HG02973 (cell line): ENCODE results near the gene FUZ.

Experiments
- ATAC-seq: cut with Tn5 transposase; IDR thresholded peaks from one replicate; pipeline ENCODE4 v1.9.1; 2021; ENCODE audit warnings: moderate library complexity; ENCODE audit not compliant: unreplicated experiment

The FUZ gene

DNA sequence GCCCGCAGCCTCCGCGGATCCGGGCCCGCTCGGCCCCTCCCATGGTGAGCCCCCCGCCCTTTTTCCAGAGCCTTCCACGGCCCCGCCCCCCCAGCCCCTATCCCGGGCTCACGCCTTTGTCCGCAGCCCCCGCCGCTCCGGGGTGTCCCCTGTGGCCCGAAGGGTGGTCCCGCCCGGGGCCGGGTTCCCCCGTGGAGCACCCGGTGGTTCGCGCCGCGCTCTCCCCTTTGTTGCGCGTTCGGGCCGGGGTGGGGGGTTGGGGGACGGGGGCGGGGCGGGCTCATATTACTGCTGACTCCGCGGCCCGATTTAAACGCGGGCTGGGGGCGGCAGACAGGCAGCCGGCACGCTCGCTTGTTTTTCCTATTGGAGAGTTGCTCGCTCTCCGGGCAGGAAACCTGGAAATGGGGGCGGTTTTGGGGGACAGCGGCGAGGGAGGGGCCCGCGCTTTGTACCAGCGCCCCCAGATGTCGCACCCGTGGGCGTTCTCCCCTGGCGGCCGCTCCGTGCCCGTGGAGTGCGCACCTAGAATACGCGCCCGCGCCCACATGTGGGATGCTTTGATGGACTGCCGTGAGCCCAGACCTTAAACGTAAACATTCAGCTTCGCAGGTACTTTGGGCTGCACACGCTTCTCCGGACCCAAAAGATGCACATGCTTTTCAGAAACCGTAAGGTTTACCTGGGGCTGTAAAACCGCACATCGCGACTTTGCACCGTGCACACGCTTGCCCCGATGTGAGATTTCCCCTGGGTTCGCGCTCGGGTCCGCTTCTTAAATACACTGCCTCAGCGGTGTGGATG, 38.6 kb upstream of the FUZ start:
- ATAC-seq: peak; percentile 13

DNA sequence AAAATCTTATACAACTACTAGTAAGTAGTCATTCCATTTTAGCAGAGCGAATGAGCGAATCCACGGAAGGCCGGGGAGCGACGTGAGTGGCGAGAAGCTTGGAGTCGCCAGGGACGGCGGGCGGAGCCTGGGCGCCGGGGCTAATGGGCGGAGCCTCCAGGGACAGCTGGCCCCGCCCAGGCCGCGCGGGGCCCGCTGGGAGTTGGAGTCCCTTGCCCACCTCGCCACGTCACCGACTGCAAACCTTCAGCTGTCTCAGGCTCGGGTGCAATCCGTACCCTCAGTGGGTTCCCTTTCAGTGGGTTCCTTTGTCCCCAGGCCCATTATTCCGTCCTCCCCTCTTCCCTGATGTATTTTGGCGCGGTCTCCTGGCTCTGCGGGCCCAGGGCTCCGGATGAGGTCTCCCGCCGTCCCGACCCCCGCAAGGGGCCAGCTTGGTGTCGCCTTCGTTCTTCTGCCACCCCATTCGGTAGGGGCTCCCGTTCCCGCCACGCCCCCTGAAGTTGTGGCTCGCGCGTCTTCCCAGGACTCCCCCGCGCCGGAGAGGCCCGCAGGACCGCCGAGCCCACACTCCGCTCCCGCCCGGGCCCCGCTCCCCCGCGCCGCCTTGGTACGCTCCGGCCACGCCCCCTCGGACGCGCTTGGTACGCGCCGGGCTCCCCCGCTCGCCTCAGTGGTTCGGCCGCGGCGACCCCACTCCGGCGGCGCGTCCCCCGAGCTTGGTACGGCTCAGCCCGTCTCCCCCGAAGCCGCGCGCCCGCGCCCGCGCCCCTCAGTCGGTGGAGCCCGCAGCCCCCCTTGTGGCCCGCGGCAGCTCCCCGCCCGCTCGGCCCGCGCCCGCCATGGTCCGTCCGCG, 37.6 kb upstream of the FUZ start, which contains the start of gene PTOV1:
Gene PTOV1 (plus strand): TSS at position 673 of the 856 bp plus-strand sequence.
- peak; percentile 63 for ATAC-seq

- ATAC-seq: no peak
These were observed 37.1 kb upstream of the FUZ start for GRCh38 chr19:49850221-49850486.

DNA sequence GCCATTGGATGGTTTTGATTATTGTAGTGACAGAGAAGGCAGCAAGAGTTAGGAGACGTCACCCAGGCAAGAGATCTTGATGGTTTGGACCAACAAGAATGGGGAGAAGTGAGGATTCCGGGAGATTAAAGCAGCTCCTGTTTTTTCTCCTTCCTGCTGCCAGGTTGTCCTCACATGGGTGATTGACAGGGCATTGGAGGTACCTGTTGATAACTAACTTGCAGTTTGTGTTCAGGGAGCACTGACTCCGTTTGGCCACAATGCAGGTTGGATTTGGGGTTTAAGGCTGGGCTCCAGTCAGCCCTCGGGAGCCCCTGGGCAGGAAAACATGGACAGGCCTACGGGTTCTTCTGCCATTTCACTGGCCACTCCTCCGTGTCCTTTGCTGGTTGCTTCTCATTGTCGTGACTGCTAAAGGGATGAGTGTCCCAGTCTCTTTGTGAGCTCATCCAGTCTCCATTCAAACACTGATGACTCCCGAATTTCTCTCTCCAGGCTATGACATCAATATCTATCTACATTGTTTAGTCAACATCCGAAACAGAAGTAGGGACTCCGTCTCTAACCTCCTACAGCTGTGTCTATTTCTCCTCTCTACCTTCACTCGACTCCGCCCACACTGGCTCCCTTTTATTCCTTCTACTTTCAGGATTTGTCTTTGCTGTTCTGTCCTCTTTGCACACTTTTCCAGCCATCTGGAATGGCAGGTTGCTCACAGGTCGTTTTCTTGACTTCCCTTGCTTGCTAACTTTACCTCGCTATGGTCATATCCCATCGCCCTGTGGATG, 36.5 kb upstream of the FUZ start:
- ATAC-seq: no peak

- no peak for ATAC-seq
These were observed 35.8 kb upstream of the FUZ start for GRCh38 chr19:49848938-49849337.

GRCh38 chr19:49847731-49848696, 34.9 kb upstream of the FUZ start:
- ATAC-seq: no peak

- no peak for ATAC-seq
These were observed 33.3 kb upstream of the FUZ start for GRCh38 chr19:49846408-49846807.

DNA sequence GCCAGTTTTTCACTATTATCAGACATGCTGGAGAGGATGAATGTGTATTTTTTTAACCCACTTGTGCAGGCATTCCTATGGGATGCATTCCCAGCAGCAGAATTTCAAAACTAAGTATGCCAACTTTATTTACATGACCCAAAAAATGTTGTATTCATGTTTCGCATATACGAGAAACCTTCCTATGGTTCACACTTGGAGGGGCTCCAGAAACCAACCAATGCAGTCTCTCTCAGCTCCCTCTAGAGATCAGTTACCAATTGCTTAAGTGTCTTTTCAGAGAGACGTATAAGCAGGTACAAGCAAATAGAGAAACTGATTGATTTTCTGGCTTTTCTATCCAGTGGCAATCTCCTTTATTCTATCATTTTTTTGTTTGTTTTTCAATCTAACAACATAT, 32.3 kb upstream of the FUZ start:
- no peak for ATAC-seq

DNA sequence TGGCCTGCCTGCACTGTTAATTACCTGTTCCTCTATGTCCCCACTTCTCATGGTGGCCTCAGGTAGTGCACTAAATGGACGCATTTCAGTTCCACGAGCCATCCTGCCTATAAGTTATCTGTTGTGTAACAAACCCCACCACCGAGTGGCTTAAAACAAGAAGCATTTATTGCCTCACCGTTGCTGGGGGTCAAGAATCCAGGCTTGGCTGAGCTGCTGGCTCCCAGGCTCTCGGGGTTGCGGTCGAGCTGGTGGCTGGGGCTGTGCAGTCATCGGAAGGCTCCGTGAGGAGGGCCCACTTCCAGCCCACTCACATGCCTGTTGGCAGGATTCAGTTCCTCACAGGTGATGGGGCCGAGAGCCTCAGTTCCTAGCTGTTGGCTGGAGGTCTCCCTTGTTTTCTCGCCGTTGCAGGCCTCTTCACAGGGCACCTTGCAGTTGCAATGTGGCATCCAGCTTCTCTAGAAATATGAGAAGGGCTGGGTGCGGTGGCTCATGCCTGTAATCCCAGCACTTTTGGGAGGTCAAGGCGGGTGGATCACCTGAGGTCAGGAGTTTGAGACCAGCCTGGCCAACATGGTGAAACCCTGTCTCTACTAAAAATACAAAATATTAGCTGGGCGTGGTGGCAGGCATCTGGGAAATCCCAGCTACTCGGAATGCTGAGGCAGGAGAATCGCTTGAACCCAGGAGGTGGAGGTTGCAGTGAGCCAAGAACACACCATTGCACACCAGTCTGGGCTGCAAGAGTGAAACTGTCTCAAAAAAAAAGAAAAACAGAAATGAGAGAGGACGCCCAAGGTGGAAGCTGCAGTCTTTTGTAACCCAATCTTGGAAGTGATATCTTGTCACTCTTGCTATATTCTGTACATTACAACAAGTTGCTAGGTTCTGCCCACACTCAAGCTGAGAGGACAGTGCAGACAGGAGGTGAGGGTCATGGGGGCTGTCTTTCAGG, 31.3 kb upstream of the FUZ start:
- no peak for ATAC-seq

DNA sequence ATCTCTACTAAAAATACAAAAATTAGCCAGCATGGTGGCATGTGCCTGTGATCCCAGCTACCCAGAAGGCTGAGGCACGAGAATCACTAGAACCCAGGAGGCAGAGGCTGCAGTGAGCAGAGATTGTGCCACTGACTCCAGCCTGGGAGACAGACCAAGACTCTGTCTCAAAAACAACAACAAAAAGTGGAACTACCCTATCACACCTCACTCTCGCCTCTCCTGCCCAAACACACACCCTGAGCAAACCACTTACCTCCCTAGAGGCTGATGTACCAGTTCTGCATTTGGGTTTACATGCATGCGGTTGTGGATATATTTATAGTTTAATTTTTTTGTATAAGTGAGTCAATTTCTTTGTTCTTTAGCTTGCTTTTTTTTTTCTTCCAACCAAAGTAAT, 30.2 kb upstream of the FUZ start:
- no peak for ATAC-seq

- no peak for ATAC-seq
These were observed 27.7 kb upstream of the FUZ start for GRCh38 chr19:49840736-49841249.

DNA sequence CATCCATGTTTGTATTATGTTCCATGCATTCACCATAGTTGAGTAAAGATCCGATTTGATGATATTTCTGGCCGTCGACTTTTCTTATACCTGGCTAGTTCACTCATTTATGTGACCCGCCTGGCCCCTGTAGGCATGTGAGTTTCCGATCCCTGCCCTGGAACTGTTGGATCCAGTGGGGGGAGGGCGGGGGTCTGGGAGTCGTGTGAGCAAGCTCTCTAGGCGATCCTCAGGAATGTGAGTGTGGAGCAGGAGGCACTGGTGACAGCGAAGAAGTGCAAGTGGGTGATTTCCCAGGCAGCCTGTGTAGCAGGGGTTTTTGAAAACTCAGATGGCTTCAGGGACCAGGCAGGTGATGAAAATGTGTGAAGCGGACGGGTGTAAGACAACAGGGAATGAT, 27.2 kb upstream of the FUZ start:
- no peak for ATAC-seq

DNA sequence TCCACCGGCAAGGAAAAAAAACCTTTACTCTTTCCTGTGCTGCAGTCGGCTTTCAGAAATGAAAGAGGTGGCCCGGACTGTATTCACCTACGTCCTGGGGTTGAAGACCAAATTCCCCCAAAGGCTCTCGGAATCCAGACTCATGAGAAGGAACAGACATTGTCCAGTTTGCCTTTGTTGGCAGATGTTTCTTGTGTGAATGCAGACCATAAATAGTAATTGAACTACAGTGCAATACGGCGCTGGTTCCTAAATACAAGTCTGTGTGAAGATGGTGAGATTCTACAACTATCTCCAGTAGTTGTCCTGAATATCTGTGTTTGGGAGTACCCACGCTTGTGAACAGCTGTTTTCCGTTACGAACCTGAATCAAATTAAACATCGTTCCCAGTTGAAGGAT, 26.6 kb upstream of the FUZ start:
- no peak for ATAC-seq

GRCh38 chr19:49838885-49839588, 25.9 kb upstream of the FUZ start:
- ATAC-seq: no peak

DNA sequence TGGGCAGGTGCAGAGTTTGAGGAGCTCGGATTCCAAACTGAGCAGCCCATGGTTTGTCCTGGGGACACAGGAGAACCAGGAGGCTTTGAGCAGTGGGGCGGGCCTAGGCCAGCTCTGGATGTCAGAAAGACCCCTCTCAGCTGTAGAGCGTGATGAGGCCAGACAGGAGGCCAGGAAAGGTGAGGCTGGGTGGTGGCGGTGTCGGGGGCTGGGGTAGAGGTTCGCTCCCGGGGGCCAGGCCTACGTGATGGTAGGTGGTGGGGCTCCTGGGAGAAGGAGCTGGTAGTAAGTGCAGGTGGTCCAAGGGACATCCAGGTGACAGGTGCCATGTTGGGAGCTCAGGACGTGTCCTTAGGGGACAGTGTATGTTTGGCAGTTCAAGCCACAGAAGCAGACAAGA, 24.3 kb upstream of the FUZ start:
- ATAC-seq: no peak

DNA sequence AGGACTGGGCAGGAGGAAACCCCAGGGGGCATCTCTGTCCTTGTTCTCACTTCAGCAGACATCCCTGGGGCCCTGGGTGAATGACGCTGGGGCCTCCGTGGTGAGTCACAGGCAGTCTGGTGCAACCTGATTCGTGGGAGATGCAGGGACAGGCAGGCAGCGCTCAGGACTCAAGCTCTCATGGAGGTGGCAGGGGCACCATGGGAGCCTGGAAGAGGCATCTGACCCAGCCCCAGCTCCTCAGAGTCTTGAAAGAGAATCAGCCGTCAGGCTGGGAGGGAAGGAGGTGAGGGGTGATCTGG, 23.9 kb upstream of the FUZ start:
- no peak for ATAC-seq

- no peak for ATAC-seq
These were observed 23.3 kb upstream of the FUZ start for GRCh38 chr19:49836176-49837008.

GRCh38 chr19:49835562-49835961, 22.5 kb upstream of the FUZ start:
- ATAC-seq: no peak
